ENCODE measurements around the gene KRTAP22-2.

Gene KRTAP22-2

GRCh38 chr21:30590297-30590696, at the start of gene KRTAP22-2:
KRTAP22-2 (minus strand) TSS chr21:30590397.
- no peak for DNase-seq (ENCODE audit: low read depth)

DNA sequence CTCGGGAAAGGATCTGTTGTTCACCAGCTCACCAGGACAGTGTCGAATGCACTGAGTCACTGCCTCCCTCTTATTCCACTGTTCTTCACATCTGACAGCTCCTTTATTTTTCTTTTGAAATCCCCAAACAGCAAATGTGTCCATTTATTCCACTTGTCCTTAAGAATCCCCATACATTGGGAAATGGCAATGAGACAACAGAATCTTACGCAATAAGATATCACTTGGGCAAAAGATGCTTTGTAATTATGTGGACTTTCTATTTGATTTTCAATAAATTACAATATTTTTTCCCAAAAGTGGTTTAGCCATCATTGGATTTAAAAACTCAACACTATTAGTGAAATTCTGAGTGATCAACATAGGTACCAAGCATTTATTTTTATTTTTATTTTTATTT, 48.5 kb upstream of the KRTAP22-2 start:
- DNase-seq (ENCODE audit: low read depth), result no peak

GRCh38 chr21:30634906-30635305, 44.7 kb upstream of the KRTAP22-2 start, which contains the start of gene KRTAP20-2:
KRTAP20-2 (plus strand) TSS chr21:30635206; CDS start chr21:30635264, 58 bp downstream.
- no peak for DNase-seq (ENCODE audit: low read depth)

- peak; percentile 32 for DNase-seq (ENCODE audit: low read depth)
These were observed 39.0 kb upstream of the KRTAP22-2 start for GRCh38 chr21:30629200-30629599.

- DNase-seq (ENCODE audit: low read depth), result no peak
These were observed 37.9 kb upstream of the KRTAP22-2 start for GRCh38 chr21:30628109-30628508.

DNA sequence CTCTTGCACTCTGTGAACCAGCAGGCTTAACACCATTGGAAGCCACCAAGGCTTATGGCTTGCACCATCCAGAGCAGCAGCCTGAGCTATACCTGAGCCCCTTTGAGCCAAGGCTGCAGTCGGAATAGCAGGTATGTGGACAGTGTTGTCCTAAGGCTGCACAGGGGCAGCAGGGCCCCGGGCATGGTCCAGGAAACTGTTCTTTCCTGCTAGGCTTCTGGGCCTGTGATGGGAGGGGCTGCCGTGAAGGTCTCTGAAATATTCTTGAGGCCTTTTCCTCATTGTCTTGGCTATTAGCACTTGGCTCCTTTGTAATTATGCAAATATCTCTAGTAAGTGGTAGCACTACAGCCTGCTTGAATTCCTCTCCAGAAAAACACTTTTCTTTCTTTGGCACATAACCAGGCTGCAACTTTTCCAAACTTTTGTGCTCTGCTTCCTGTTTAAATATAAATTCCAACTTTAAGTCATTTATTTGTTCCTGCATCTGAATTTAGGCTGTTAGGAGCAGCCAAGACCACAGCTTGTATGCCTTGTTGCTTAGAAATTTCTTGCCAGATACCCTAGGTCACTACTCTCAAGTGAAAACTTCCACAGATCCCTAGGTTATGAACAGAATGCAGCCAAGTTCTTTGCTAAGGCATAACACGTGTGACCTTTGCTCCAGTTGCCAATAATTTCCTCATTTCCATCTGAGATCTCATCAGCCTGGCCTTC, 35.4 kb upstream of the KRTAP22-2 start:
- no peak for DNase-seq (ENCODE audit: low read depth)

- DNase-seq (ENCODE audit: low read depth), result no peak
These were observed 33.2 kb upstream of the KRTAP22-2 start for GRCh38 chr21:30623362-30623761.

DNA sequence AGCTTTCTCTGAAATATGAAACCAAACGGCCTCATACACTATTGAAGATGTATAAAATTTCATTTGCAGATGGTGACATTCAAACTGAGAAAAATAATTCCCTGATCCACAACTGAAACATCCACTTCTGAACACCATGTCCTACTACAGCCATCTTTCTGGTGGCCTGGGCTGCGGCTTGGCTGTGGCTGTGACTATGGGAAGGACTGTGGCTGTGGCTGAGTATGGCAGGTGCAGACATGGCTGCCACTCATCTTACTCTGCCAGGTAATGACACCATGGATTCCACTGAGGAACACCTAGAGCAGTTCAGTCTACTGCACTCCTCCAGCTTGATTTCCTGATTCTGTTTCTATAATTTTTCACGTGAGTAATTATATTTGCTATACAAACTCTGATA, 30.3 kb upstream of the KRTAP22-2 start, which contains the start of gene KRTAP20-4:
TSS of gene KRTAP20-4 (plus strand) at position 106 of the 400 bp plus-strand sequence.
- DNase-seq (ENCODE audit: low read depth), result no peak

- DNase-seq (ENCODE audit: low read depth), result peak; percentile 19
These were observed 29.9 kb upstream of the KRTAP22-2 start for GRCh38 chr21:30620080-30620479.

GRCh38 chr21:30616125-30616524, 25.9 kb upstream of the KRTAP22-2 start, which contains the start of gene KRTAP20-1:
KRTAP20-1 (plus strand) TSS chr21:30616425; CDS start chr21:30616455, 30 bp downstream.
- no peak for DNase-seq (ENCODE audit: low read depth)

GRCh38 chr21:30615199-30615598, 25.0 kb upstream of the KRTAP22-2 start:
- DNase-seq (ENCODE audit: low read depth), result no peak

- DNase-seq (ENCODE audit: low read depth), result no peak
These were observed 23.6 kb upstream of the KRTAP22-2 start, which contains the start of gene KRTAP6-1 for GRCh38 chr21:30613836-30614235. KRTAP6-1 (minus strand) TSS chr21:30613930; CDS start chr21:30613904, 26 bp downstream.

DNA sequence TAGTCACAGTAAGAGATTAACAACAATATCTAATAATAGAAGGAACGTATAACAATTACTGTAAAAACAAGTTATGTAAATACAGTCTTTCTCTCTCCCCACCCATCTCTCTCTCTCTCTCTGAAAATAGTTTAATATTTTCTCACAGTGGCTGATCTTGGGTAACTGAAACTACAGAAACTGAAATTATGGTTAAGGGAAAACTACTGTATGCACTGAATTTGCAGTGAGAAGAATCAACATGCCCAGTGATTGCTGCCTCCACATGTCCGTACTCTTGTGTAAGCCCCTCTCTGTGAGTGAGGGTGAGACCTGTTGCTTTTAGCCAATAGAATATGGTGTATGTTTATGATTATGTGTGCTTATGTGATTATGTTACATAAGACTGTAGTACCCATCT, 21.9 kb upstream of the KRTAP22-2 start:
- no peak for DNase-seq (ENCODE audit: low read depth)

GRCh38 chr21:30605968-30606367, 15.8 kb upstream of the KRTAP22-2 start:
- no peak for DNase-seq (ENCODE audit: low read depth)

DNA sequence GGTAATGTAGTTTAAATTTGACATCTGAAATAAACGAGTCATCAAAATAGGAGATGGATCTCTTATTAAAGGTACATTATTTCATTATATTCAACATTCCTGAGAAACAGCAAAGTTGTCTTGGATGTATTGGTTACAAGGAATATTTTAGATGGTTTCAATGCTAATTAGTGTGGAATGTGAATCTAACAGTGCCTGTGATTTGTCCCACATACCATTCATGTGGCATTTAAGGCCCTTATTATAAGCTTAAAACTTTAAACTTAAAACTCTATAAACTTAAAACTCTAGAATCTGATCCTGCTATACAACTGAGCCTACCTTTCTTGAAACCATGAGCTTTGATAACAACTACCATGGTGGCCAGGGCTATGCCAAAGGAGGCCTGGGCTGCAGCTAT, 10.6 kb upstream of the KRTAP22-2 start, which contains the start of gene KRTAP22-1:
TSS of gene KRTAP22-1 (plus strand) at position 301 of the 400 bp plus-strand sequence.
- DNase-seq (ENCODE audit: low read depth), result no peak

- no peak for DNase-seq (ENCODE audit: low read depth)
These were observed 8.6 kb upstream of the KRTAP22-2 start, which contains the start of gene KRTAP6-2 for GRCh38 chr21:30598802-30599201. KRTAP6-2 (minus strand) TSS chr21:30598902; CDS start chr21:30598874, 28 bp downstream.

DNA sequence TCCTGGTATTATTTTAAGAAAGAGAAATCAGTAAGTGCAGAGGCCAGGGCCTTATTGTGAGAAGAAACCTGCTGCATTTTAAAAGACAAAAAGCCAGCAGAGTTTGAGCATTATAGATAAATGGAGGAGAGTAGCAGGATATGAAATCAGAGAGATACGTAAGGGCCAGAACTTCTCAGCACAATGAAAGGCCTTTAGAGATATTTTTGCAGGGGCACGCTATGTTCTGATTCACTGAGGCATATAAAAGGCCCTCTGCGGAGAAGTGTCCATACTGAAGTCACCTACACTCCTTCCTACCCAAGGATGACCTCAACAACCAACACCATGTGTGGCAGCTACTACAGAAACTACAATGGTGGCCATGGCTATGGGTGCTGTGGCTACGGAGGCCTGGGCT, 1.9 kb upstream of the KRTAP22-2 start, which contains the start of gene KRTAP6-3:
TSS of gene KRTAP6-3 (plus strand) at position 301 of the 400 bp plus-strand sequence. CDS start at position 307, 6 bp downstream.
- no peak for DNase-seq (ENCODE audit: low read depth)

GRCh38 chr21:30582870-30583269, 7.3 kb downstream of the KRTAP22-2 start:
- no peak for DNase-seq (ENCODE audit: low read depth)

DNA sequence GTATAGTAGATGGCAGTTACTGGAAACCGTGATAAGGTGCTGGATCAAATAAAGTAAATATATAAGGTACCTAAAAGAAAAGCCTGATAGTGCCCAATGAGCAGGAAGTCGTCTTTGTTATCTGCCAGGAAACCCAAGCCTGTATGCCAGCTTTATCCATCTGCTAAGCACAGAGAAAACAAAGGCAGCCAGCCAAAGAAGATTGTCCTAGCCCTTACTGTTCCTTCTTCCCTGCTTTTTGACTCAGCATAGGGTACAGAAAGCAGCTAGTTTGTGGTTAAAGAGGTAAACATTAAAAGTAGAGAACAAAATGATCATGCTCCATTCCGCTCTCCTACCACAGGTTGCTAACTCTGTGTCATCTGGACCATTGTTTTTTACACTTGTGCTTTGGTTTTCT, 10.1 kb downstream of the KRTAP22-2 start:
- no peak for DNase-seq (ENCODE audit: low read depth)

DNA sequence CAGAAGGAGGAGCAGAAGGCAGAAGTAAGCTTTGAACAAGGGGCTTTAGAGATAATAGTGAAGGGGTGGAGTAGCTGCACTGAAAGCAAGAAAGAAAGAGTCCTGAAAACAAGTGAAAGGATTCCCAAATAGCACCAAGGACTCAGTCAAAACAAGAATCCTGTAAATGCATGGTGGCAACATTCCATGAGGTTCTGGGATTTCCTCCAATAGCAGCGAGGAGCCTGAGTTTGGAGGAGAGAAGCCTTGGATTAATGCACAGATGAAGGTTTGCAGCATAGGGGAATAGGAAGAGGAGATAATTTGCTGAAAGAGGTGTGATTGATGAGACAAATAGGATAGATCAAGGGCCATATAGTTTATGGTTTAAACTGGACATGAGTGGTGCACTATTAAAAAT, 10.9 kb downstream of the KRTAP22-2 start:
- DNase-seq (ENCODE audit: low read depth), result no peak

DNA sequence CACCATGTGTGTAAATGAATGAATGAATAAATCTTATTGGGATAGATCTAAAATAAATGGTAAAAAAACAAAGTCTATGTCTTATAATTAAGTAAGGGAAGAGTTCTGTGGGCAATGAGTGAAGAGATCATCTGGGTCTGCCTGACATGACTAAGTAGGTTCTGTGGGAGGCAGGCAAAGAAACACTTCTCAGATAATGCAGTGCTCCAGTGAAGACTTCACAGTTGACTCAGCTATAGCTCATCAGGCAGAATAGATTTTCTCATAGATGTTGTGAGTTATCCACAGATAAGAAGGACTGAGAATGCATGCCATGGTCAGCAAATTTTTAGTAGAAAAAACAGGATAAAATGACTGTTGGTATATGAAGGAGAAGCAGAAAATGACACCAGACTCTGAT, 12.4 kb downstream of the KRTAP22-2 start:
- DNase-seq (ENCODE audit: low read depth), result peak; percentile 1

DNA sequence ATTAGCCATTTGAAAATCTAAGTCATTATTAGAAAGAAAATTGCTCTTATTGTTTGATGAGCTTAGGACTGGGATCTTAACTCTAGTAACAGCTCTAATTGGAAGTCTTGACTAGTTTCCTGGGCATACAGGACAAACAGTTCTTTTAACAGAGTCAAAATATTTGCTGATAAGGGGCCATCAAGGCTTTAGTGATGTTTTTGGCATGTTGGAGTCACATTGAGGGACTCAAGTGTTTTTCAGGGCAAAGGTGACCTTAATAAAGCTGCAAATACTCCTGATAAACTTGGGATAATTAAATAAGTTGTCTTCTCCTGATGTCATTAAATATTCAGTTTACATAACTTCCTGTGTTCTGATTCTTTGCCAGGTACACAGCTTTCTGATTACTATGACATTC, 22.6 kb downstream of the KRTAP22-2 start:
- DNase-seq (ENCODE audit: low read depth), result no peak

DNA sequence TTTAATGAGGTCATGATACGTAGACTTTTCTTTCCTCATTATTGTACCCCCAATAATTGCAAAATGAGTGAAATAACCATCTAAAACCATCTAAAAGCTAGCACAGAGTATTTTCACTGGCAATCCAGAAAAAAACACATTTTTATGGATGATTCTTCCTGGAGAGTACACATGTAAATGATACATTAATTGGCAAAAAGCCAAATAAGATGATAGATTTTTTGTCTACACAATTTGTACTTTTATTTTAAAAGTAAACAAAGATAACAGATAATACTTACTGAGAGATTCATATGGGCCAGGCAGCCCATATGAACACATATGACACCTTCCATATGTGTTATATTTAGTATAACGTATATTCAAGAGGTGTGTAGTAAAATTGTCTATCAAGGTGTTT, 26.6 kb downstream of the KRTAP22-2 start:
- no peak for DNase-seq (ENCODE audit: low read depth)
